GM19455 (cell line): Measurements from ENCODE around the gene SDK2.
"Not testable (repeated sequence)": the region's sequence is repeated elsewhere in the genome, so short reads cannot be mapped to it uniquely, and the experiment has no call there.

Source experiments
- ATAC-seq: cut with Tn5 transposase; IDR thresholded peaks from one replicate; pipeline ENCODE4 v1.9.1; 2021; ENCODE audit not compliant: unreplicated experiment

SDK2 gene

DNA sequence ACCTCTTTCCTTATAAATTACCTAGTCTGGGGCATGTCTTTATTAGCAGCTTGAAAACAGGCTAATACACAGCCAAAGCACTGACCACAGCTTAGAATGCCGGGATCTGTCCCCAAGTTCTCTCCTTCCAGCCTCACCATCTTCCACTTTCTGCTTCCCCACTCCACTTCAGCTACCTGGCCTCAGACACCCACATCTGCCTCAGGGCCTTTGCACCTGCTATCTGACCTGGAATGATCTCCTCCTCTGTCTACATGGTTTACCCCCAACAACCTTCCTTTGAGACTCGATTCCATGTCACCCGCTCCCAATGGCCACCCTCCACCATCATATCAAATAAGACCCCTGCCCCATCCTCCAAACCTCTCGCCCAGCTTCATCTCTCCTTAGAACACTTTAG, 179.8 kb downstream of the SDK2 start:
- no peak for ATAC-seq

DNA sequence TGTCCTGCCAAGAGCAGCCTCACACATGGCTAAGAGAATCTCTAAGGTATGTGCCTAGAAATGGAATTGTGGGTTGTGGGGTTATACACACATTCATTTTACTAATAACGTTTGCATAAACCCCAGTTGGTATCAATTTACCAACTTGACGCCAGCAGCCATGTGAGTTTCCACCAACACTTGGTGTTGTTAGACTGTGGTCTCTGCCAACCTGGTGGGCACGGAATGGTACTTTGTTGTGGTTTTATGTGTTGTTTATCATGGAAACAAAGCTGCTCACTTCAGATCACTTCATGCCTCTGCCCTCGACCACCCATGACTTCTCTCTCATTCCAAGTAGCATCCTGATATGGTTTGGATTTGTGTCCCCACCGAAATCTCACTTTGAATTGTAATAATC, 180.4 kb downstream of the SDK2 start:
- no peak for ATAC-seq

GRCh38 chr17:73462823-73463222, 181.4 kb downstream of the SDK2 start:
- no peak for ATAC-seq

DNA sequence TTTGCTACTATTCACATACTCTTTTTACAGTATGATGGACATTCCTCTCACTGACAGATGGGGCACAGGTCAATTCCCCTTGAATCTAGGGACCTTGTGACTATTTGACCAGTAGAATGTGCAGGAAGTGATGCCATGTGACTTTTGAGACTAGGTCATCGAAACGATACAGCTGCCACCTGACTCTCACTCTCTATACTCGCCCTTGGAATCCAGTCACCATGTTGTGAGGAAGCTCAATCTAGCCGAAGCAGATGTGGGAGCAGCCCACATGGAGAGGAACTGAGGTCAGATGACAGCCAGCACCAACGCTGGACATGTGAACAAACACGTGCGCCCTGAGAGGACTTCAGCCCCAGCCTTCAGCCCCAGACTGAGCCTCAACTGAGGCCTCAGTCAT, 184.3 kb downstream of the SDK2 start:
- no peak for ATAC-seq

- ATAC-seq, result no peak
Observed at GRCh38 chr17:73455767-73456166, 188.5 kb downstream of the SDK2 start.

GRCh38 chr17:73455050-73455687, 189.1 kb downstream of the SDK2 start:
- ATAC-seq, result no peak

DNA sequence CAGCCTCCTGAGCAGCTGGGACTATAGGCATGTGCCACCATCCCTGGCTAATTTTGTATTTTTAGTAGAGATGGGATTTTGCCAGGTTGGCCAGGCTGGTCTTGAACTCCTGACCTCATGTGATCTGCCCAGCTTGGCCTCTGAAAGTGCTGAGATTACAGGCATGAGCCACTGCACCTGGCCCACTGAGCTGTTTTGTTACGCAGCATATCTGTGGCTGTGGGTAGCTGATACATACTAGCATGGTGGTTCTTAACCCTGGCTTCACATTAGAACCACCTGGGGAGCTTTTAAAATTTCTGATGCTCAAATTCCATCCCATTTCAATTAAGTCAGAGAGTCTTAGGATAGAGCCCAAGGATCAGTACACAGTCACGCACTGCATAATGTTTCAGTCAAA, 190.8 kb downstream of the SDK2 start:
- ATAC-seq, result not testable (repeated sequence)

DNA sequence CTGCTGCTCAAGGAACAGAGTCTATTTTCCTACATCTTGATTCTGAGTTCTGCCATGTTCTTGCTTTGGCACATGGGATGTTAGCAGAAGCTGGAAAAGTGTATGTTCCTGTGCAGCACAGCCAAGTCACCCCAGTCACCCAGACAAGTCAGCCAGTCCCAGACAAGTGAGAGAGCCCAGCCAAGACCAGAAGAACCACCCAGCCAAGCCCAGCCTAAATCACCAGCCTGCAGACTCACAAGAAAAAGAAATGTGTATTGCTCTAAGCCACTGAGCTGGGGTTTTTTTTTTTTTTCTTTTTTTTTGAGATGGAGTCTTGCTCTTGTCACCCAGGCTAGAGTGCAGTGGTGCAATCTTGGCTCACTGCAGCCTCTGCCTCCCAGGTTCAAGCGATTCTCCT, 191.2 kb downstream of the SDK2 start:
- ATAC-seq, result no peak

DNA sequence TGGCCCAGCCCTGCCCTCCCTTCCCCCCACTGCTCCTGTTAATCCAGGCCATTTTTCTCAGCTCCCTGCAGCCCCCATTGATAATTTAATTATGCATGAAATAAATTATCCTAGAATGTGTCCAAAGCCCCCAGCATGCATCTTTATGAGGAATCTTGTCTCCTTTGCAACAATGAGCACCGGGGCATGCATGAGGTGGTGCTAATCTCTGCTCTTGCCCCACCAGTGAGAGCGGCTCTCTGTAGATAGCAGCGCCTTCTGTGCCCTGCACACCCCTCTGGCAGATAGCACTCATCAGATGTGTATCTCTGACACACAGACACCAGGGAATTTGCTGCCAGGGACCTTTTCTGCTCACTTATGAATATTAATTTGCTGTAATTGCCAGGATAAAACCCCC, 192.2 kb downstream of the SDK2 start:
- no peak for ATAC-seq

- ATAC-seq, result no peak
Observed at GRCh38 chr17:73447319-73447718, 196.9 kb downstream of the SDK2 start.

DNA sequence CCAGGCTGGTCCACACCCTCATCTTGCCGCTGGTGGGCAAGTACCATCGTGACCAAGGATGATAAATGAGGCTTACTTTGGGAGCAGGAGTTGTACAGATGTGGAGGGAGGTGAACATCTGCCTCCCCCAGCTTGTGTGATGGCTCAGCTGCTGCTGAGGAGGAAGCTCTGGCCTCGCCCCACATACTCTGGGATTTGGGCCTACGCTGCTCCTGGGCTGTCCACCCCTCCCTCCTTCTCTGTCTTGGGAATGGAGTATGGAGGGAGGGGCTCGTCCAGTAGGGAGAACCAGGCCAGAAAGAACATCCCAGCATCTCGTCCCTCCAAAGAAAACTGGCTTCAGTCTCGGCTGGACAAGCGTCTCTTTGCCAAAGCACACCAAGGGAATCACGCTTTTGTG, 197.6 kb downstream of the SDK2 start:
- no peak for ATAC-seq

GRCh38 chr17:73445466-73445865, 198.8 kb downstream of the SDK2 start:
- no peak for ATAC-seq

DNA sequence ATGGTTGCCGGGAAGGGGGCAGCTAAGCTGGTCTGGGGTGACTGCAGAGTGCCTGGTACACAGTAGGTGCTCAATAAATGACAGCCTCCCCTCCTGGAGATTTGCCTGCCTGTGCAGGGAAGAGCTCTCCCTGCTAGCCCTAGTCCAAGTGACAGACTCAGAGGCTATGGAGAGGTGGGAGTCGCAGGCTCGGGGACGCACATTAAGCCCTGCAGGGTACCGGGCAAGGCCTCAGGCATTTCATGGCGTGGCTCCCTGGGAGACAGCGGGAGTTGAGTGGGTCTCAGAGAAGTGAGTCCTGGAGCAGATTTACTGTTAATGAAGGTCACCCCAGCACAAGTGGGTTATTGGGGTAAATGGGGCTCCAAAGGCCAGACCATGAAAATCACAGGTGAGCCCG, 200.2 kb downstream of the SDK2 start:
- no peak for ATAC-seq

DNA sequence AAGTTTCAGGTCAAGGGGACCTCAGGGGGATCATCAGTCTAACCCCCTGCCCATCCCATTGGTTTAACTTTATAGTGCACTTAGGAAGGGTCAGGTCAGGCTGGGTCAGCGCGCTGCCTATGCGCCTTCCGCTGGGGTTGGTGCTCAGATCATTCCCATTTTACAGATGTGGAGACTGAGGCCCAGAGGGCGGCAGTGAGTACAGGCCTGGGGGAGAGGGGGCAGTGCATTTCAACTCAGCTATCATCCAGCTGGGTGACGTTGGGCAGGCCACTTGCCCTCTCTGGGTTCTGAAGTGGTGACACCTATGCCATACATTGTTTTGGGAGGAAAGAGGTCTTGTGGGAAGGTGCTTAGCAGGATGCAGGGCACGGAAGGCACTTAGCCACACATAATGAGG, 204.6 kb downstream of the SDK2 start:
- ATAC-seq, result no peak

GRCh38 chr17:73437826-73438225, 206.4 kb downstream of the SDK2 start:
- no peak for ATAC-seq

- ATAC-seq, result no peak
Observed at GRCh38 chr17:73436954-73437353, 207.3 kb downstream of the SDK2 start.

GRCh38 chr17:73435412-73435811, 208.8 kb downstream of the SDK2 start:
- no peak for ATAC-seq

DNA sequence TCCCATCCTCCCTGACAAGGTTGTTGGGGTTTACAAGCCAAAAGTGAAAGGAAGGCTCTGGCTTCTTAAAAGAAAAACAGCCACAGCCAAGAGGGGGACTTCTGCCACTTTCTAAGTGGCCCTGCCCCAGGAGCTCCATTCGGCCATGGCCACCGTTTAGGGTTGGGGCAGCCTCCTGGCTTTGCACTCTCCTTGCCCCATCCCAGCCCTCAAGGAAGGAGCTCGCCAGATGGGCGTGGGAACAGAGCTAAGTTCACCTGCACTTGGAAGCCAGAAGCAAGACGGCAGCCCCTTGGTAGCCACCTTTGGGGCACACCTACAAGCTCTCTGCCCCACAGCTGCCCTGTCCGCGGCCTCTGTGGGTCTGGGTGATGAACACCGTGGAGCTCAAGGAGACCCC, 210.1 kb downstream of the SDK2 start:
- no peak for ATAC-seq

GRCh38 chr17:73433501-73433900, 210.7 kb downstream of the SDK2 start:
- ATAC-seq, result no peak

- no peak for ATAC-seq
Observed at GRCh38 chr17:73432624-73433190, 211.5 kb downstream of the SDK2 start.

DNA sequence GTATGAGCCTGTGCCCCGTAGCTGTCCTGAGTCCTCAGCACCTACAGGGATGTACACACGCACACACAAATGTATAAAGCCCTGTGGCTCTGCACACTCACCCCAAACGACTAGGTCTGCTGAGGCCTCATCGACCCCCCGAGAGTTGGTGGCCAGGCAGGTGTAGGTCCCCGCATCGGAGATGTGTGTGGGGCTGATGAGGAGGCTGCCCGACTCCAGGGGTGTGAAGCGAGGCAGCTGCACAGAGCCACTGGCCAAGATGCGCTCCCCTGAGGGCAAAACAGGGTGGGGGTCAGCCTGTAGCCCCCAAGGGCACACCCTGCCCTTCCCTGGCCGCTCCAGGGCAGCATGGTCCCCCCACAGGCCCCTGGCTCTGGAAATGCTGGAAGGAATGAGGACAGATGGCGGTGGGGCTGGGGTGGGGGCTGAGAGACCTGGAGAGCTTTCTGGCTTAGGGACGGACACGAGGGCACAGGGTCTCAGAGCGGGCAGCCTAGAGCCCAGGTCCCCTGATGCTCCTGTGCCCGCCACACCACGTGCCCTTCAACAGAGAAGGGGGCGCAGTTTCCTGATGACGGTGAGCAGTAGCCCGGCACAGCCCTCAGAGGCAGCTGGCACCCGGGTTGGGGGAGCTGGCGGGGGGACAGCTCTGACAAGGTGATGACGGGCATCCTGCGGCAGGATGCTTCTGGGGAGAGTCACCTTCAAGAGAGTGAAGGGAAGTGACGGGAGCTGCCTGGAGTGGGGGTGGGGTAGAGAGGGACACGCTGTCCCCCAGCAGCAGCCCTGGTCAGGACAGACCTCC, 212.6 kb downstream of the SDK2 start:
- no peak for ATAC-seq

GRCh38 chr17:73430848-73431247, 213.4 kb downstream of the SDK2 start:
- ATAC-seq, result no peak
